Endothelial cell of umbilical vein (primary cell): ENCODE data around the gene VSX2. TPM values are rescaled to one million over a fixed set of nuclear protein-coding genes. Genes with fewer than 3 reads are reported as not detected.

ENCODE experiments used
- BruUV-seq: library from RNA; stranded (reverse); fragments of 400-500 nt; replicated peaks from 2 replicates; lab custom pipeline; 2021; lab: Mats Ljungman, UMichigan
- CTCF ChIA-PET: fragments of 300-600, 350-600 bp; sonication (Branson Sonifier 250); formaldehyde crosslinking; loops from one replicate; lab custom pipeline; 2021; ENCODE audit warnings: antibody characterized with exemption, inconsistent platforms; lab: Charles Lee
- POLR2A ChIA-PET: fragments of 300-600, 350-600 bp; sonication (Branson Sonifier 250); formaldehyde crosslinking; loops from one replicate; lab custom pipeline; 2021; ENCODE audit warnings: antibody characterized with exemption, inconsistent platforms; lab: Charles Lee
- DNase-seq: peaks from one replicate; pipeline ENCODE4 v3.0.0-alpha.2; 2011; ENCODE audit warnings: low read depth, low spot score
- FAIRE-seq: peaks from 2 replicates; lab custom pipeline; 2011; peaks lifted over from hg19 to GRCh38; lab: Jason Lieb, UNC
- H2AFZ ChIP-seq: 2 replicates; pipeline ENCODE4 v1.6.0; 2012; ENCODE audit warnings: low read depth, low read length, control low read depth, inconsistent platforms
- H3K27ac ChIP-seq: 2 replicates; pipeline ENCODE4 v1.5.1; 2011; ENCODE audit warnings: low read depth, mild to moderate bottlenecking, control low read depth, low read length, moderate library complexity; ENCODE audit not compliant: insufficient read depth
- H3K27me3 ChIP-seq, 2 experiments: 2 replicates each; pipeline versions ENCODE4 v1.6.0 to v1.6.1; 2011; ENCODE audit warnings: low read length in 2 of 2, mixed read lengths in 1 of 2; ENCODE audit not compliant: control insufficient read depth in 2 of 2, insufficient read depth in 2 of 2
- H3K36me3 ChIP-seq, 2 experiments: 2 replicates in 1 of 2; 3 replicates in 1 of 2; pipeline ENCODE4 v1.5.1; 2011; ENCODE audit warnings: low read length in 2 of 2, mild to moderate bottlenecking in 1 of 2, moderate library complexity in 1 of 2; ENCODE audit not compliant: control insufficient read depth in 2 of 2, insufficient read depth in 2 of 2; ENCODE audit errors: extremely low read depth in 1 of 2
- H3K4me1 ChIP-seq: 3 replicates; pipeline ENCODE4 v1.5.1; 2011; ENCODE audit warnings: mild to moderate bottlenecking, low read length; ENCODE audit not compliant: control insufficient read depth, insufficient read depth; ENCODE audit errors: extremely low read depth
- H3K4me2 ChIP-seq: 2 replicates; pipeline ENCODE4 v1.6.1; 2011; ENCODE audit warnings: low read length, control low read depth, mixed read lengths; ENCODE audit not compliant: insufficient read depth
- H3K4me3 ChIP-seq, 3 experiments: fragments of 200-600 bp in 1 of 3; sonication (generic), shearing (Covaris generic) in 1 of 3; replicated peaks in 1 of 3; 2 replicates each; pipeline ENCODE4 v1.5.1; 2011 to 2016; ENCODE audit warnings: control low read depth in 3 of 3, low read length in 3 of 3, mild to moderate bottlenecking in 2 of 3, inconsistent platforms in 1 of 3, low read depth in 1 of 3, moderate library complexity in 1 of 3; ENCODE audit not compliant: insufficient read depth in 1 of 3
- H3K79me2 ChIP-seq: 2 replicates; pipeline ENCODE4 v1.6.0; 2012; ENCODE audit warnings: low read length, inconsistent platforms; ENCODE audit not compliant: control insufficient read depth, insufficient read depth
- H3K9ac ChIP-seq: replicated peaks from 2 replicates; pipeline ENCODE3; 2011; ENCODE audit warnings: low read length, control low read depth; ENCODE audit not compliant: insufficient read depth; ENCODE audit errors: extremely low read depth
- H3K9me1 ChIP-seq: replicated peaks from 3 replicates; pipeline ENCODE4 v1.6.0; 2011; ENCODE audit warnings: mild to moderate bottlenecking, low read length; ENCODE audit not compliant: control insufficient read depth, insufficient read depth; ENCODE audit errors: extremely low read depth
- H3K9me3 ChIP-seq: replicated peaks from 2 replicates; pipeline ENCODE4 v1.5.1; 2012; ENCODE audit warnings: low read length, inconsistent platforms; ENCODE audit not compliant: control insufficient read depth, insufficient read depth
- H4K20me1 ChIP-seq: replicated peaks from 2 replicates; pipeline ENCODE3; 2011; ENCODE audit warnings: mild to moderate bottlenecking, low read length; ENCODE audit not compliant: control insufficient read depth, insufficient read depth; ENCODE audit errors: extremely low read depth
- EZH2 ChIP-seq: IDR thresholded peaks from 2 replicates; pipeline ENCODE4 v1.6.1; 2012; ENCODE audit warnings: borderline replicate concordance, low read depth, mild to moderate bottlenecking, moderate library complexity, low read length, inconsistent platforms; ENCODE audit not compliant: severe bottlenecking
- FOS ChIP-seq: IDR thresholded peaks from 2 replicates; pipeline ENCODE4 v1.6.1; 2011; ENCODE audit warnings: mild to moderate bottlenecking, low read length, moderate library complexity, borderline replicate concordance; ENCODE audit not compliant: insufficient read depth
- GATA2 ChIP-seq: IDR thresholded peaks from 2 replicates; pipeline ENCODE4 v1.7.0; 2011; ENCODE audit warnings: low read depth, mild to moderate bottlenecking, moderate library complexity, mixed read lengths, low read length; ENCODE audit not compliant: insufficient read length, insufficient read depth
- JUN ChIP-seq: IDR thresholded peaks from 2 replicates; pipeline ENCODE4 v1.6.1; 2011; ENCODE audit warnings: borderline replicate concordance, low read depth; ENCODE audit not compliant: insufficient read length, insufficient read depth
- MYC ChIP-seq: IDR thresholded peaks from one replicate; pipeline ENCODE4 v1.6.1; 2011; ENCODE audit warnings: mild to moderate bottlenecking, low read depth, low read length
- POLR2A ChIP-seq: IDR thresholded peaks from 2 replicates; pipeline ENCODE4 v1.6.1; 2012; ENCODE audit warnings: low read depth, mild to moderate bottlenecking, control low read depth, low read length
- POLR2AphosphoS5 ChIP-seq: IDR thresholded peaks from 2 replicates; pipeline ENCODE4 v1.6.1; 2012; ENCODE audit warnings: low read depth, mild to moderate bottlenecking, control low read depth, low read length, moderate library complexity; ENCODE audit not compliant: insufficient read depth
- dilution Hi-C: fragments of 300-500 bp; cut with MboI; formaldehyde crosslinking; loops from one replicate; pipeline ENCODE4 v1.15.0; 2019; ENCODE audit warnings: low sequenced_read_pairs; ENCODE audit not compliant: extremely low pct_ligation_motif_present
- intact Hi-C: fragments of 100-400 bp; cut with micrococcal nuclease; formaldehyde crosslinking; loops from one replicate; pipeline ENCODE4 v1.10.0; 2022
- polyA plus RNA-seq, 4 experiments: library from polyadenylated mRNA; depleted of rRNA in 3 of 4; stranded (reverse) in 3 of 4; unstranded in 1 of 4; fragments of >200 nt; gene quantifications; 2 replicates each; pipeline versions ENCODE4 v1.2.1 to v1.2.3, GENCODE V29; 2011 to 2012; ENCODE audit warnings: missing spikeins in 1 of 4
- total RNA-seq: library from RNA; stranded (reverse); gene quantifications from 2 replicates; pipeline ENCODE4 v1.2.3, GENCODE V29; 2021
- TF ChIP-seq, protein P1 (sequence below), 2 donors: IDR thresholded peaks; 1 replicate in 1 of 2; 2 replicates in 1 of 2; pipeline ENCODE4 v1.5.1; 2011; ENCODE audit warnings: low read length in 2 of 2, mild to moderate bottlenecking in 2 of 2, moderate library complexity in 2 of 2, control low read depth in 1 of 2, inconsistent platforms in 1 of 2, low read depth in 1 of 2; ENCODE audit not compliant: insufficient read depth in 1 of 2; ENCODE audit errors: extremely low read depth in 1 of 2
- TF ChIP-seq, protein P2 (sequence below): IDR thresholded peaks from 2 replicates; pipeline ENCODE4 v1.6.1; 2011; ENCODE audit not compliant: insufficient read depth, insufficient read length

The VSX2 gene
- total and polyA plus RNA-seq, 2 donors (not counting 3 experiments of a cell fraction or from before 2014, with no cell fraction given): not detected

DNA sequence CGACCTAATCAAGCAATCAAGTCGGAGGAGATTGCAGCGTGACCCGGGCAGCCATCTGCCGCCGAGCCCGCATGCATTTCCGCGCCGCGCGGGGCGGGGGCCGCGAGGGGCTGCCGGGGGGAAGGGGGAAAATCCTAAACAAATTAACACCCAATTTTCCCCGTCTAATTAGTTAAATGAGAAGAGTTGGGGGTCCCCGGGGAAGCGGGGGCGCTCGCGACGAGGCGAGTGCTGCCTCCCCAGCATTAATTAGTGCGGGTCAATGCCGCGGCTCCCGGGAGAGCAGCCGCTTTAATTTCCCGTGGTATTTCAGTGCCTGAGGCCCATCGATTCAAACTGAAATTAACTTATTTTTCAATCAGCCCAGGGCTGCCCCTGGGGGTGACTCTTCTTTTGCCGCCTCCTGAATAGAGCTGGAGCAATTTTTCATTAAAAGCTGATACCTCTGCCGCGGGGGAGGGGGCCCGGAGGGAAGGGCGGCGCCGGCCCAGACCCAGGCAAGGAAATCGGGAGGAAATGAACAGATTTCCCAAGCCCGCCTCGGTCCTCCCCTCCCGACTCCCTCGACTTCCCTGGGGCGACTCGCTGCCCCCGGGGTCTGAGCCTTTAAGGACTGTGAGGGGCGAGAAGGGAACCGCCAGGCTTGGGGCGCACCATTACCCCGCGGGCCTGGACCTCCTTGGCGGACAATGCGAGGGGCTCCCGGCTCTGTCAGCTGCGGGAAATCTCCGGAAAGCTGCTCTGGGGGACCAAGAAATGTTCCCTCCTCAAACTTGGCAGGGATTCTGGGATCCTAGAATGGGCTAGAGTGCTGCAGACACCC lies 18.9 kb downstream of the VSX2 start:
- Histone ChIP-seq H3K9ac (peak overlapping the region; percentile 36), H2AFZ (peak overlapping the region; percentile 90), H4K20me1 (no peaks in the 10 kb centered on the region), H3K4me1 (peaks cover 4% of the 10 kb centered on the region), H3K36me3 (no peaks in the 10 kb centered on the region), H3K27ac (no peak overlapping the region), H3K79me2 (no peaks in the 10 kb centered on the region), H3K4me3 (peak overlapping the region; percentile 69 to 79 (median 78)), H3K9me3 (no peaks in the 10 kb centered on the region), H3K4me2 (peak overlapping the region; percentile 87), H3K9me1 (no peaks in the 10 kb centered on the region), H3K27me3 (peaks cover 0 to 2% of the 10 kb centered on the region in 2 experiments)
- TF ChIP-seq MYC (no peak), POLR2A (no peak), FOS (no peak), POLR2AphosphoS5 (no peak), EZH2 (no peak), GATA2 (no peak), JUN (no peak)
- TF ChIP-seq, protein P1, sequence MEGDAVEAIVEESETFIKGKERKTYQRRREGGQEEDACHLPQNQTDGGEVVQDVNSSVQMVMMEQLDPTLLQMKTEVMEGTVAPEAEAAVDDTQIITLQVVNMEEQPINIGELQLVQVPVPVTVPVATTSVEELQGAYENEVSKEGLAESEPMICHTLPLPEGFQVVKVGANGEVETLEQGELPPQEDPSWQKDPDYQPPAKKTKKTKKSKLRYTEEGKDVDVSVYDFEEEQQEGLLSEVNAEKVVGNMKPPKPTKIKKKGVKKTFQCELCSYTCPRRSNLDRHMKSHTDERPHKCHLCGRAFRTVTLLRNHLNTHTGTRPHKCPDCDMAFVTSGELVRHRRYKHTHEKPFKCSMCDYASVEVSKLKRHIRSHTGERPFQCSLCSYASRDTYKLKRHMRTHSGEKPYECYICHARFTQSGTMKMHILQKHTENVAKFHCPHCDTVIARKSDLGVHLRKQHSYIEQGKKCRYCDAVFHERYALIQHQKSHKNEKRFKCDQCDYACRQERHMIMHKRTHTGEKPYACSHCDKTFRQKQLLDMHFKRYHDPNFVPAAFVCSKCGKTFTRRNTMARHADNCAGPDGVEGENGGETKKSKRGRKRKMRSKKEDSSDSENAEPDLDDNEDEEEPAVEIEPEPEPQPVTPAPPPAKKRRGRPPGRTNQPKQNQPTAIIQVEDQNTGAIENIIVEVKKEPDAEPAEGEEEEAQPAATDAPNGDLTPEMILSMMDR (IDR thresholded peaks at IDR 0.05; ENCODE audit: extremely low read depth in 1 of 2, insufficient read depth in 1 of 2, low read depth in 1 of 2, low read length in 2 of 2): no peak
- TF ChIP-seq, protein P2, sequence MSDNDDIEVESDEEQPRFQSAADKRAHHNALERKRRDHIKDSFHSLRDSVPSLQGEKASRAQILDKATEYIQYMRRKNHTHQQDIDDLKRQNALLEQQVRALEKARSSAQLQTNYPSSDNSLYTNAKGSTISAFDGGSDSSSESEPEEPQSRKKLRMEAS: no peak
- ChIA-PET POLR2A (no interaction called here), CTCF (interaction anchor here (0.6 to 3.5 kb wide), 14 partner anchors 9 to 603 kb away, joined by 3 to 28 read pairs (median 4); no protein-coding TSS in a partner anchor)
- dilution Hi-C loops (no loop called here), intact Hi-C loops (loop anchor here (1.0 to 2.0 kb wide), 3 partner anchors 40 to 147 kb away; no protein-coding TSS in a partner anchor)
- peak; percentile 8 for FAIRE-seq
- BruUV-seq: no TSS peak
- no peak for DNase-seq
